Endothelial cell (in vitro differentiated cells): ENCODE data around the gene MCM10. TPM values are rescaled to one million over a fixed set of nuclear protein-coding genes. Genes with fewer than 3 reads are reported as not detected.

Experiments
- DNase-seq: peaks from one replicate; pipeline ENCODE4 v3.0.0; 2021; ENCODE audit warnings: low spot score
- H3K27ac Mint-ChIP-seq: one replicate; pipeline ENCODE4 v1.8.0; 2021; ENCODE audit warnings: mixed read lengths, inconsistent platforms; ENCODE audit not compliant: unreplicated experiment
- H3K27me3 Mint-ChIP-seq: one replicate; pipeline ENCODE4 v1.8.0; 2021; ENCODE audit warnings: mild to moderate bottlenecking, moderate library complexity, mixed read lengths, inconsistent platforms; ENCODE audit not compliant: unreplicated experiment
- H3K36me3 Mint-ChIP-seq: one replicate; pipeline ENCODE4 v1.8.0; 2021; ENCODE audit warnings: mild to moderate bottlenecking, low read depth, mixed read lengths, inconsistent platforms; ENCODE audit not compliant: unreplicated experiment
- H3K4me1 Mint-ChIP-seq: one replicate; pipeline ENCODE4 v1.8.0; 2021; ENCODE audit warnings: mild to moderate bottlenecking, mixed read lengths, inconsistent platforms; ENCODE audit not compliant: unreplicated experiment
- H3K4me3 Mint-ChIP-seq: one replicate; pipeline ENCODE4 v1.8.0; 2021; ENCODE audit warnings: mild to moderate bottlenecking, mixed read lengths, inconsistent platforms; ENCODE audit not compliant: unreplicated experiment
- H3K9me3 Mint-ChIP-seq: one replicate; pipeline ENCODE4 v1.8.0; 2021; ENCODE audit warnings: mixed read lengths, inconsistent platforms; ENCODE audit not compliant: unreplicated experiment
- CTCF ChIP-seq: fragments of 200-600 bp; sonication (generic); IDR thresholded peaks from one replicate; pipeline ENCODE4 v1.5.0; 2021; ENCODE audit warnings: antibody characterized with exemption; ENCODE audit not compliant: unreplicated experiment
- total RNA-seq: library from RNA; stranded (reverse); fragmentation: NEBNext Ultra II Directional; extraction: Animal tissue kit (Norgen Biotek cat#: 25700); gene quantifications from one replicate; pipeline ENCODE4 v1.2.1, GENCODE V29; 2021; ENCODE audit not compliant: unreplicated experiment

Gene MCM10
- total RNA-seq, 1 donor from 2014 or later = 7.0 TPM

DNA sequence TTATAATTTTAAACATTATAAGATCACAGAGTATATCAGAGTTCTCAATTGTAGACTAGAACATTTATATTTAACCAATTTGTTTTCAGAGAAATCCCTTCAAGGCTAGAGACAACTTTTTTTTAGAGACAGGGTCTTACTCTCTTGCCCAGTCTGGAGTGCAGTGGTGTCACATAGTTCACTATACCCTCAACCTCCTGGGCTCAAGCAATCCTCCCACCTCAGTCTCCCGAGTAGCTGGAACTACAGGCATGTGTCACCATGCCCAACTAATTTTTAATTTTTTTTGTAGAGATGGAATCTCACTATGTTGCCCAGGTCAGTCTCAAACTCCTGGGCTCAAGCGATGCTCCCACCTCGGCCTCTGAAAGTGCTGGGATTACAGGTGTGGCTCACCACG, 57.5 kb downstream of the MCM10 start:
- Mint-ChIP-seq H3K4me1 (no peaks in the 10 kb centered on the region), H3K4me3 (no peak overlapping the region), H3K36me3 (no peaks in the 10 kb centered on the region), H3K27ac (no peak overlapping the region), H3K9me3 (no peaks in the 10 kb centered on the region), H3K27me3 (peaks cover 4% of the 10 kb centered on the region)
- DNase-seq = no peak
- no peak for TF ChIP-seq CTCF

- no peaks in the 10 kb centered on the region for H3K36me3 Mint-ChIP-seq
- H3K27me3 Mint-ChIP-seq = peaks cover 4% of the 10 kb centered on the region
- H3K4me1 Mint-ChIP-seq = no peaks in the 10 kb centered on the region
- H3K4me3 Mint-ChIP-seq = no peak overlapping the region
- H3K27ac Mint-ChIP-seq = no peak overlapping the region
- TF ChIP-seq CTCF = no peak
- H3K9me3 Mint-ChIP-seq = no peaks in the 10 kb centered on the region
- peak; percentile 38 for DNase-seq
These were observed 58.6 kb downstream of the MCM10 start for GRCh38 chr10:13219685-13220670.

DNA sequence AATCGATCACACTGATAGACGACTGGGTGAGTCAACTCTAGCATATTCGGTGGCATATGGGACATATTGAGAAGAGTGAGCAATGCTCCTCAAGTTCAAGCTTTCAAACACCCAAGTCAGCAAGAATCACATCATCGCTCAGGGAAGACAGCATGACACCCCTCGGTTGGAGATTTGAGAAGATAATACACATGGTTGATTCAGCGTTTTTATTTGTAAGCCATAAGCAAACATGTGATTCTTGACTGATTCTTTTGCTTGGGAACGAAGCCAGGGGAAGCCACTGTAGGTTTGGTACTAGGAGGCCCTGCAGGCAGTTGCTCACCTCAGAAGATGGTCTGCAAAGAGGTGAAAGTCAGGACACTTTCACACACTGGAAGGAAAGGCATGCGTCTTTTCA, 60.2 kb downstream of the MCM10 start:
- no peak for DNase-seq
- H3K27ac Mint-ChIP-seq = no peak overlapping the region
- no peak overlapping the region for H3K4me3 Mint-ChIP-seq
- peaks cover 4% of the 10 kb centered on the region for H3K27me3 Mint-ChIP-seq
- no peak for TF ChIP-seq CTCF
- H3K36me3 Mint-ChIP-seq = no peaks in the 10 kb centered on the region
- H3K4me1 Mint-ChIP-seq = no peaks in the 10 kb centered on the region
- no peaks in the 10 kb centered on the region for H3K9me3 Mint-ChIP-seq

DNA sequence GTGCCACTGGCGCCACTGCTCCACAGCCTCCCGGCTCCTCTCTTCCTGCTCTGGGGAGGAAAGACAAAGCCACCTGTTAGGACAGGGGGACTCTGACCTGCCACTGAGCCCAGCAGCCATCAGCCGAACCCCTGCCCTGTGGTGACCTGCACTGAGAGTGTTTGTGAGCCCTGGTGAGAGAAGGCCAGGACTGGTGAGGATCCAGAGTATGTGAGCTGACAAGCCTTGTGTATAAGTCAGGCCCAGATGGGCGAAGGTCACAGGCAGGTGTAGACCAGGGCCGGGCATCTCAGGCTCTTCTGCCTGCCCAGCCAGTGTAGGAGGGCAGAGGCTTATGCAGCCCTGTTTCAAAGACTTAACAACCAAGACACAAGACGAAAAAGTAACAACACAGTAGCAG, 60.8 kb downstream of the MCM10 start:
- DNase-seq = no peak
- H3K36me3 Mint-ChIP-seq = no peaks in the 10 kb centered on the region
- no peaks in the 10 kb centered on the region for H3K4me1 Mint-ChIP-seq
- H3K4me3 Mint-ChIP-seq = no peak overlapping the region
- no peak for TF ChIP-seq CTCF
- H3K27ac Mint-ChIP-seq = no peak overlapping the region
- peaks cover 4% of the 10 kb centered on the region for H3K27me3 Mint-ChIP-seq
- no peaks in the 10 kb centered on the region for H3K9me3 Mint-ChIP-seq

- Mint-ChIP-seq H3K36me3 (no peaks in the 10 kb centered on the region), H3K4me3 (no peak overlapping the region), H3K4me1 (no peaks in the 10 kb centered on the region), H3K27me3 (peaks cover 4% of the 10 kb centered on the region), H3K27ac (no peak overlapping the region), H3K9me3 (no peaks in the 10 kb centered on the region)
- TF ChIP-seq CTCF = no peak
- no peak for DNase-seq
These were observed 61.2 kb downstream of the MCM10 start for GRCh38 chr10:13222566-13222965.
